ENCODE data around the gene CARS2.

- TF ChIP-seq CTCF (IDR thresholded peaks at IDR 0.05) (no peak), POLR2A (IDR thresholded peaks at IDR 0.05) (no peak)
These were observed 56.4 kb downstream of the CARS2 start for GRCh38 chr13:110649551-110649950.

All from testis (tissue), 2 donors.